ENCODE data around the gene TBC1D22B. TPM values are rescaled to one million over a fixed set of nuclear protein-coding genes. Genes with fewer than 3 reads are reported as not detected.

TBC1D22B gene
- total and polyA plus RNA-seq, 9 of the 15 experiments (the other 6 are each of a cell fraction or from before 2014, with no cell fraction given) = 4.8 to 24.2 (median 13.5) TPM

DNA sequence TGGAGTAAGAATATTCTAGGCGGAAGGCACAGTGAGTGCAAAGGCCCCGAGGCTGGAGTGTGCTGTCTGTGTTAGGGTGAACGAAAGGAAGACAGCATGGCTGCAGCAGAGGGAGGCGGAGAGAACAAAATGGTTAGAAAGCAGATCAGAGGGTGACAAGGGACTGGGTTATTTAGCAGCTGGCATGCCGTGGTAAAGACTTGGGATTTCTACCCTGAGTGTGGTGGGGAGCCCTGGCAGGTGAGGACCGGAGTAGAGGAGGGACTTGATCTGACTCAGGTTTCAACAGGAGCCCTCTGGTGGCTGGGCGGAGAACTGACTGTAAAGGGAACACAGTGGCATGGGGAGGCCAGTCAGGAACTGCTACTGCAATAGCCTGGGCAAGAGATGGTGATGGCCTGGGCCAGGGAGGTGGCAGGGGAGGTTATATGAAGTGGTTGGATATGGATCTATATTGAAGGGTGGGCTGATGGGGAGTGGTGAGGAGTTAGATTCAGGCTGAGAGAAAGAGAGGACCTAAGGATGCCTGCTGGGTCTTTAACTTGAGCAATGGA is 49.6 kb upstream of the TBC1D22B start (continued):
- TF ChIP-seq, protein P1, sequence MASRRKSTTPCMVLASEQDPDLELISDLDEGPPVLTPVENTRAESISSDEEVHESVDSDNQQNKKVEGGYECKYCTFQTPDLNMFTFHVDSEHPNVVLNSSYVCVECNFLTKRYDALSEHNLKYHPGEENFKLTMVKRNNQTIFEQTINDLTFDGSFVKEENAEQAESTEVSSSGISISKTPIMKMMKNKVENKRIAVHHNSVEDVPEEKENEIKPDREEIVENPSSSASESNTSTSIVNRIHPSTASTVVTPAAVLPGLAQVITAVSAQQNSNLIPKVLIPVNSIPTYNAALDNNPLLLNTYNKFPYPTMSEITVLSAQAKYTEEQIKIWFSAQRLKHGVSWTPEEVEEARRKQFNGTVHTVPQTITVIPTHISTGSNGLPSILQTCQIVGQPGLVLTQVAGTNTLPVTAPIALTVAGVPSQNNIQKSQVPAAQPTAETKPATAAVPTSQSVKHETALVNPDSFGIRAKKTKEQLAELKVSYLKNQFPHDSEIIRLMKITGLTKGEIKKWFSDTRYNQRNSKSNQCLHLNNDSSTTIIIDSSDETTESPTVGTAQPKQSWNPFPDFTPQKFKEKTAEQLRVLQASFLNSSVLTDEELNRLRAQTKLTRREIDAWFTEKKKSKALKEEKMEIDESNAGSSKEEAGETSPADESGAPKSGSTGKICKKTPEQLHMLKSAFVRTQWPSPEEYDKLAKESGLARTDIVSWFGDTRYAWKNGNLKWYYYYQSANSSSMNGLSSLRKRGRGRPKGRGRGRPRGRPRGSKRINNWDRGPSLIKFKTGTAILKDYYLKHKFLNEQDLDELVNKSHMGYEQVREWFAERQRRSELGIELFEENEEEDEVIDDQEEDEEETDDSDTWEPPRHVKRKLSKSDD (conservative IDR thresholded peaks at IDR 0.05; ENCODE audit: low read length) = 0 out of 2 replicates have a peak, but pooled peaks have one; percentile 61
- TF ChIP-seq TCFL5 (CRISPR knock-in tag; conservative IDR thresholded peaks at IDR 0.05) (no peak), GTF2A2 (tag; IDR thresholded peaks at IDR 0.05) (no peak), SREBF2 (CRISPR knock-in tag; IDR thresholded peaks at IDR 0.05) (no peak), ATF7 (IDR thresholded peaks at IDR 0.05) (peak; percentile 53), HMGN3 (IDR thresholded peaks at IDR 0.05; ENCODE audit: borderline replicate concordance, extremely low read depth, insufficient read length, low read depth, low read length) (no peak), NR2C1 (IDR thresholded peaks at IDR 0.05) (no peak; the same call in 1 of the 2 replicates), NR2C1 (tag; IDR thresholded peaks at IDR 0.05) (peak; percentile 49), HDGF (IDR thresholded peaks at IDR 0.05) (peak; percentile 83)
- TF ChIP-seq, protein P2, sequence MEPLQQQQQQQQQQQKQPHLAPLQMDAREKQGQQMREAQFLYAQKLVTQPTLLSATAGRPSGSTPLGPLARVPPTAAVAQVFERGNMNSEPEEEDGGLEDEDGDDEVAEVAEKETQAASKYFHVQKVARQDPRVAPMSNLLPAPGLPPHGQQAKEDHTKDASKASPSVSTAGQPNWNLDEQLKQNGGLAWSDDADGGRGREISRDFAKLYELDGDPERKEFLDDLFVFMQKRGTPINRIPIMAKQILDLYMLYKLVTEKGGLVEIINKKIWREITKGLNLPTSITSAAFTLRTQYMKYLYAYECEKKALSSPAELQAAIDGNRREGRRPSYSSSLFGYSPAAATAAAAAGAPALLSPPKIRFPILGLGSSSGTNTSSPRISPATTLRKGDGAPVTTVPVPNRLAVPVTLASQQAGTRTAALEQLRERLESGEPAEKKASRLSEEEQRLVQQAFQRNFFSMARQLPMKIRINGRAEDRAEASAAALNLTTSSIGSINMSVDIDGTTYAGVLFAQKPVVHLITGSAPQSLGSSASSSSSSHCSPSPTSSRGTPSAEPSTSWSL (CRISPR knock-in tag; IDR thresholded peaks at IDR 0.05; ENCODE audit: borderline replicate concordance) = peak; percentile 27; the same call in 1 of the 2 replicates
- TF ChIP-seq, protein P3, sequence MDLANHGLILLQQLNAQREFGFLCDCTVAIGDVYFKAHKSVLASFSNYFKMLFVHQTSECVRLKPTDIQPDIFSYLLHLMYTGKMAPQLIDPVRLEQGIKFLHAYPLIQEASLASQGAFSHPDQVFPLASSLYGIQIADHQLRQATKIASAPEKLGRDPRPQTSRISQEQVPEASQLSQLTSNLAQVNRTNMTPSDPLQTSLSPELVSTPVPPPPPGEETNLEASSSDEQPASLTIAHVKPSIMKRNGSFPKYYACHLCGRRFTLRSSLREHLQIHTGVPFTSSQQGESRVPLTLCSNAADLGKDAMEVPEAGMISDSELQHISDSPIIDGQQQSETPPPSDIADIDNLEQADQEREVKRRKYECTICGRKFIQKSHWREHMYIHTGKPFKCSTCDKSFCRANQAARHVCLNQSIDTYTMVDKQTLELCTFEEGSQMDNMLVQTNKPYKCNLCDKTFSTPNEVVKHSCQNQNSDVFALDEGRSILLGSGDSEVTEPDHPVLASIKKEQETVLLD (IDR thresholded peaks at IDR 0.05) = peak; percentile 73
- TF ChIP-seq, protein P4, sequence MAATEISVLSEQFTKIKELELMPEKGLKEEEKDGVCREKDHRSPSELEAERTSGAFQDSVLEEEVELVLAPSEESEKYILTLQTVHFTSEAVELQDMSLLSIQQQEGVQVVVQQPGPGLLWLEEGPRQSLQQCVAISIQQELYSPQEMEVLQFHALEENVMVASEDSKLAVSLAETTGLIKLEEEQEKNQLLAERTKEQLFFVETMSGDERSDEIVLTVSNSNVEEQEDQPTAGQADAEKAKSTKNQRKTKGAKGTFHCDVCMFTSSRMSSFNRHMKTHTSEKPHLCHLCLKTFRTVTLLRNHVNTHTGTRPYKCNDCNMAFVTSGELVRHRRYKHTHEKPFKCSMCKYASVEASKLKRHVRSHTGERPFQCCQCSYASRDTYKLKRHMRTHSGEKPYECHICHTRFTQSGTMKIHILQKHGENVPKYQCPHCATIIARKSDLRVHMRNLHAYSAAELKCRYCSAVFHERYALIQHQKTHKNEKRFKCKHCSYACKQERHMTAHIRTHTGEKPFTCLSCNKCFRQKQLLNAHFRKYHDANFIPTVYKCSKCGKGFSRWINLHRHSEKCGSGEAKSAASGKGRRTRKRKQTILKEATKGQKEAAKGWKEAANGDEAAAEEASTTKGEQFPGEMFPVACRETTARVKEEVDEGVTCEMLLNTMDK (IDR thresholded peaks at IDR 0.05; ENCODE audit: borderline replicate concordance, insufficient read depth, low read depth, low read length, poor library complexity, severe bottlenecking) = peak; percentile 84
- TF ChIP-seq, protein P5, sequence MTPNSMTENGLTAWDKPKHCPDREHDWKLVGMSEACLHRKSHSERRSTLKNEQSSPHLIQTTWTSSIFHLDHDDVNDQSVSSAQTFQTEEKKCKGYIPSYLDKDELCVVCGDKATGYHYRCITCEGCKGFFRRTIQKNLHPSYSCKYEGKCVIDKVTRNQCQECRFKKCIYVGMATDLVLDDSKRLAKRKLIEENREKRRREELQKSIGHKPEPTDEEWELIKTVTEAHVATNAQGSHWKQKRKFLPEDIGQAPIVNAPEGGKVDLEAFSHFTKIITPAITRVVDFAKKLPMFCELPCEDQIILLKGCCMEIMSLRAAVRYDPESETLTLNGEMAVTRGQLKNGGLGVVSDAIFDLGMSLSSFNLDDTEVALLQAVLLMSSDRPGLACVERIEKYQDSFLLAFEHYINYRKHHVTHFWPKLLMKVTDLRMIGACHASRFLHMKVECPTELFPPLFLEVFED (CRISPR knock-in tag; conservative IDR thresholded peaks at IDR 0.05) = peak; percentile 77; the same call in 1 of the 2 replicates
- TF ChIP-seq, protein P6, sequence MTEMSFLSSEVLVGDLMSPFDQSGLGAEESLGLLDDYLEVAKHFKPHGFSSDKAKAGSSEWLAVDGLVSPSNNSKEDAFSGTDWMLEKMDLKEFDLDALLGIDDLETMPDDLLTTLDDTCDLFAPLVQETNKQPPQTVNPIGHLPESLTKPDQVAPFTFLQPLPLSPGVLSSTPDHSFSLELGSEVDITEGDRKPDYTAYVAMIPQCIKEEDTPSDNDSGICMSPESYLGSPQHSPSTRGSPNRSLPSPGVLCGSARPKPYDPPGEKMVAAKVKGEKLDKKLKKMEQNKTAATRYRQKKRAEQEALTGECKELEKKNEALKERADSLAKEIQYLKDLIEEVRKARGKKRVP (CRISPR knock-in tag; IDR thresholded peaks at IDR 0.05) = peak; percentile 59
